Panc1 (cell line): Measurements from ENCODE around the gene SPRYD3. TPM values are rescaled to one million over a fixed set of nuclear protein-coding genes. Genes with fewer than 3 reads are reported as not detected.

ENCODE experiments used
- ATAC-seq: fragments of 200-7000 bp; cut with Tn5 transposase; 2 replicates; pipeline ENCODE4 v1.9.1; 2020; ENCODE audit warnings: mild to moderate bottlenecking, moderate library complexity
- BruUV-seq: library from RNA; stranded (reverse); fragments of 400-500 nt; replicated peaks from 2 replicates; lab custom pipeline; 2021; lab: Mats Ljungman, UMichigan
- CTCF ChIA-PET: fragments of 300-600 bp; sonication (Branson Sonifier 250); formaldehyde crosslinking; loops from one replicate; lab custom pipeline; 2022; ENCODE audit warnings: antibody characterized with exemption; lab: Charles Lee
- POLR2A ChIA-PET: fragments of 300-600 bp; sonication (Branson Sonifier 250); formaldehyde crosslinking; loops from one replicate; lab custom pipeline; 2022; ENCODE audit warnings: antibody characterized with exemption; lab: Charles Lee
- DNase-seq: peaks from one replicate; pipeline ENCODE4 v3.0.0-alpha.2; 2010; ENCODE audit warnings: low read depth, low spot score
- H3K27ac ChIP-seq: 2 replicates; pipeline ENCODE4 v1.5.1; 2011; ENCODE audit warnings: mild to moderate bottlenecking, low read length, inconsistent platforms
- H3K27me3 ChIP-seq: fragments of 200-500 bp; sonication (Bioruptor generic); 2 replicates; pipeline ENCODE4 v1.6.0; 2014; ENCODE audit warnings: low read length, inconsistent platforms; ENCODE audit not compliant: control insufficient read depth, insufficient read depth
- H3K36me3 ChIP-seq: fragments of 200-500 bp; sonication (Bioruptor generic); 2 replicates; pipeline ENCODE4 v1.5.1; 2014; ENCODE audit warnings: inconsistent platforms, mild to moderate bottlenecking, low read length, moderate library complexity; ENCODE audit not compliant: control insufficient read depth, insufficient read depth
- H3K4me1 ChIP-seq: 2 replicates; pipeline ENCODE4 v1.5.1; 2011; ENCODE audit warnings: inconsistent platforms, mild to moderate bottlenecking, low read length, moderate library complexity; ENCODE audit not compliant: control insufficient read depth, insufficient read depth
- H3K4me3 ChIP-seq, 2 experiments: 2 replicates each; pipeline ENCODE4 v1.5.1; 2011 to 2012; ENCODE audit warnings: low read depth in 2 of 2, low read length in 2 of 2, mild to moderate bottlenecking in 2 of 2, inconsistent platforms in 1 of 2, moderate library complexity in 1 of 2
- H3K9me3 ChIP-seq: fragments of 200-500 bp; sonication (Bioruptor generic); 2 replicates; pipeline ENCODE4 v1.5.1; 2014; ENCODE audit warnings: low read depth, mild to moderate bottlenecking, inconsistent platforms, low read length, moderate library complexity; ENCODE audit not compliant: control insufficient read depth, insufficient read depth
- POLR2AphosphoS5 ChIP-seq: IDR thresholded peaks from 2 replicates; pipeline ENCODE4 v1.6.1; 2012; ENCODE audit warnings: mild to moderate bottlenecking, low read depth, low read length, moderate library complexity
- SIN3A ChIP-seq: IDR thresholded peaks from 2 replicates; pipeline ENCODE4 v1.6.1; 2012; ENCODE audit warnings: low read depth, mild to moderate bottlenecking, low read length, moderate library complexity, borderline replicate concordance; ENCODE audit not compliant: insufficient read depth
- TCF7L2 ChIP-seq: IDR thresholded peaks from 2 replicates; pipeline ENCODE4 v1.6.1; 2011; ENCODE audit warnings: mild to moderate bottlenecking, low read depth, low read length, inconsistent platforms
- in situ Hi-C: cut with HindIII; loops from 2 replicates; pipeline ENCODE4 v1.10.0; 2016; ENCODE audit warnings: low sequenced_read_pairs, low pct_unique_long_range_greater_than_20kb
- intact Hi-C: fragments of 100-400 bp; cut with micrococcal nuclease; formaldehyde crosslinking; loops from one replicate; pipeline ENCODE4 v1.10.0; 2022; ENCODE audit not compliant: unreplicated experiment
- total RNA-seq: library from RNA; stranded (reverse); gene quantifications from one replicate; pipeline ENCODE4 v1.2.1, GENCODE V29; 2021; ENCODE audit not compliant: unreplicated experiment
- TF ChIP-seq, protein P1 (sequence below): fragments of 450-650 bp; IDR thresholded peaks from 2 replicates; pipeline ENCODE4 v1.5.1; 2017; ENCODE audit warnings: mild to moderate bottlenecking
- TF ChIP-seq, protein P2 (sequence below), 2 experiments: IDR thresholded peaks; 2 replicates each; pipeline ENCODE4 v1.6.1; 2011 to 2012; ENCODE audit warnings: low read depth in 2 of 2, control low read depth in 1 of 2, low read length in 1 of 2, mild to moderate bottlenecking in 1 of 2, moderate library complexity in 1 of 2; ENCODE audit not compliant: insufficient read depth in 1 of 2

SPRYD3 gene
- total RNA-seq, 1 experiment from 2014 or later: 25.0 TPM

DNA sequence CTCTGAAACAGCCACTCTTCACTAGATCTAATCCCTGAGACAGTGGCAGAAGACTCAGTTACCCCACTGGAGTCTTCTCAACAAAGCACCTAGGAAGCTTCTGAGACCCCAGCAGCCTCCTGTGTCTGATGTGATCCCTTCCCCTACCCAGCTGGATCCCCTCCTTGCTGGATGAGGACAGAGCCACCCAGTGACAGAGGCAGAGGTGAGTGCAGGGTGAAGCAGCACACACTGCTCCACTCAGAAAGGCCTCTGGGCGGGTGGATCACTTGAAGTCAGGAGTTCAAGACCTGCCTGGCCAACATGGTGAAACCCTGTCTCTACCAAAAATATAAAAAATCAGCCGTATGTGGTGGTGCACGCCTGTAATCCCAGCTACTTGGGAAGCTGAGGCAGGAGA is 2.7 kb downstream of the SPRYD3 start:
- H3K36me3 ChIP-seq: no peaks in the 10 kb centered on the region
- DNase-seq (no peak), ATAC-seq (no peak)
- H3K9me3 ChIP-seq: no peaks in the 10 kb centered on the region
- TF ChIP-seq, protein P1, sequence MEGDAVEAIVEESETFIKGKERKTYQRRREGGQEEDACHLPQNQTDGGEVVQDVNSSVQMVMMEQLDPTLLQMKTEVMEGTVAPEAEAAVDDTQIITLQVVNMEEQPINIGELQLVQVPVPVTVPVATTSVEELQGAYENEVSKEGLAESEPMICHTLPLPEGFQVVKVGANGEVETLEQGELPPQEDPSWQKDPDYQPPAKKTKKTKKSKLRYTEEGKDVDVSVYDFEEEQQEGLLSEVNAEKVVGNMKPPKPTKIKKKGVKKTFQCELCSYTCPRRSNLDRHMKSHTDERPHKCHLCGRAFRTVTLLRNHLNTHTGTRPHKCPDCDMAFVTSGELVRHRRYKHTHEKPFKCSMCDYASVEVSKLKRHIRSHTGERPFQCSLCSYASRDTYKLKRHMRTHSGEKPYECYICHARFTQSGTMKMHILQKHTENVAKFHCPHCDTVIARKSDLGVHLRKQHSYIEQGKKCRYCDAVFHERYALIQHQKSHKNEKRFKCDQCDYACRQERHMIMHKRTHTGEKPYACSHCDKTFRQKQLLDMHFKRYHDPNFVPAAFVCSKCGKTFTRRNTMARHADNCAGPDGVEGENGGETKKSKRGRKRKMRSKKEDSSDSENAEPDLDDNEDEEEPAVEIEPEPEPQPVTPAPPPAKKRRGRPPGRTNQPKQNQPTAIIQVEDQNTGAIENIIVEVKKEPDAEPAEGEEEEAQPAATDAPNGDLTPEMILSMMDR: no peak
- TF ChIP-seq, protein P2, sequence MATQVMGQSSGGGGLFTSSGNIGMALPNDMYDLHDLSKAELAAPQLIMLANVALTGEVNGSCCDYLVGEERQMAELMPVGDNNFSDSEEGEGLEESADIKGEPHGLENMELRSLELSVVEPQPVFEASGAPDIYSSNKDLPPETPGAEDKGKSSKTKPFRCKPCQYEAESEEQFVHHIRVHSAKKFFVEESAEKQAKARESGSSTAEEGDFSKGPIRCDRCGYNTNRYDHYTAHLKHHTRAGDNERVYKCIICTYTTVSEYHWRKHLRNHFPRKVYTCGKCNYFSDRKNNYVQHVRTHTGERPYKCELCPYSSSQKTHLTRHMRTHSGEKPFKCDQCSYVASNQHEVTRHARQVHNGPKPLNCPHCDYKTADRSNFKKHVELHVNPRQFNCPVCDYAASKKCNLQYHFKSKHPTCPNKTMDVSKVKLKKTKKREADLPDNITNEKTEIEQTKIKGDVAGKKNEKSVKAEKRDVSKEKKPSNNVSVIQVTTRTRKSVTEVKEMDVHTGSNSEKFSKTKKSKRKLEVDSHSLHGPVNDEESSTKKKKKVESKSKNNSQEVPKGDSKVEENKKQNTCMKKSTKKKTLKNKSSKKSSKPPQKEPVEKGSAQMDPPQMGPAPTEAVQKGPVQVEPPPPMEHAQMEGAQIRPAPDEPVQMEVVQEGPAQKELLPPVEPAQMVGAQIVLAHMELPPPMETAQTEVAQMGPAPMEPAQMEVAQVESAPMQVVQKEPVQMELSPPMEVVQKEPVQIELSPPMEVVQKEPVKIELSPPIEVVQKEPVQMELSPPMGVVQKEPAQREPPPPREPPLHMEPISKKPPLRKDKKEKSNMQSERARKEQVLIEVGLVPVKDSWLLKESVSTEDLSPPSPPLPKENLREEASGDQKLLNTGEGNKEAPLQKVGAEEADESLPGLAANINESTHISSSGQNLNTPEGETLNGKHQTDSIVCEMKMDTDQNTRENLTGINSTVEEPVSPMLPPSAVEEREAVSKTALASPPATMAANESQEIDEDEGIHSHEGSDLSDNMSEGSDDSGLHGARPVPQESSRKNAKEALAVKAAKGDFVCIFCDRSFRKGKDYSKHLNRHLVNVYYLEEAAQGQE (IDR thresholded peaks at IDR 0.05; ENCODE audit: insufficient read depth in 1 of 2, low read depth in 2 of 2, low read length in 1 of 2): no peak
- no peak for TF ChIP-seq POLR2AphosphoS5
- TF ChIP-seq TCF7L2: no peak
- BruUV-seq: no TSS peak
- no peak overlapping the region for H3K27ac ChIP-seq
- CTCF ChIA-PET: interaction anchor here (2.0 kb wide), 1 partner anchor 10 kb away, joined by 6 read pairs; no protein-coding TSS in a partner anchor
- no peaks in the 10 kb centered on the region for H3K27me3 ChIP-seq
- in situ Hi-C loops (no loop called here), intact Hi-C loops (no loop called here)
- 0 out of 2 replicates have a peak, but pooled peaks cover 3% of the 10 kb centered on the region for H3K4me1 ChIP-seq
- POLR2A ChIA-PET: no interaction called here
- no peak overlapping the region for H3K4me3 ChIP-seq

DNA sequence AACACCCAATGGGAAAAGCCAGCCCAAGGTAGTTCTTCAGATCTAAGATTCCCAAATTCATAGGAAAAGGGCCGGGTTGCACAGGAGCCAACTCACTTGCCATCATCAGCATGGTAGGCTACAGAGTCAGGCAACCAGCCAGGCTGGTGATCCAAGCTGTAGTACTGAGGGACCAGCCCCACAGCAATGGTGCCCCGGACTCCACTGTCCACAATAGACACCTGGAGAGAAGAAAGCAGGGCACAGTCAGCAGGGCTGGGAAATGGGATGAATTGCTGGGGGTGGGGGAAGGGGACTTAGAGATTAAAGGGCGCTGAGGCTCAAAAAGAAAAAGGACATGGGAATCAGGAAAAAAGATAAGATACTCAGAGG is 4.2 kb downstream of the SPRYD3 start:
- 0 out of 2 replicates have a peak, but pooled peaks cover 3% of the 10 kb centered on the region for H3K4me1 ChIP-seq
- DNase-seq: no peak
- intact Hi-C loops: no loop called here
- ChIA-PET CTCF (interaction anchor here (2.0 kb wide), 1 partner anchor 9 kb away, joined by 6 read pairs; no protein-coding TSS in a partner anchor), POLR2A (no interaction called here)
- H3K27me3 ChIP-seq: no peaks in the 10 kb centered on the region
- TF ChIP-seq TCF7L2 (no peak), POLR2AphosphoS5 (no peak), SIN3A (no peak)
- TF ChIP-seq, protein P2 (IDR thresholded peaks at IDR 0.05; ENCODE audit: insufficient read depth in 1 of 2, low read depth in 2 of 2, low read length in 1 of 2): no peak
- TF ChIP-seq, protein P1: no peak
- no peak overlapping the region for H3K4me3 ChIP-seq
- H3K27ac ChIP-seq: no peak overlapping the region
- no peak for ATAC-seq
- no peaks in the 10 kb centered on the region for H3K9me3 ChIP-seq
- BruUV-seq: no TSS peak
- H3K36me3 ChIP-seq: no peaks in the 10 kb centered on the region
- in situ Hi-C loops: no loop called here
